ENCODE data around the gene PIK3CD. TPM values are rescaled to one million over a fixed set of nuclear protein-coding genes. Genes with fewer than 3 reads are reported as not detected.
"Not testable (repeated sequence)": the region's sequence is repeated elsewhere in the genome, so short reads cannot be mapped to it uniquely, and the experiment has no call there.

Gene PIK3CD
- total RNA-seq, 4 donors from 2014 or later: 4.1 to 11.8 (median 7.7) TPM

DNA sequence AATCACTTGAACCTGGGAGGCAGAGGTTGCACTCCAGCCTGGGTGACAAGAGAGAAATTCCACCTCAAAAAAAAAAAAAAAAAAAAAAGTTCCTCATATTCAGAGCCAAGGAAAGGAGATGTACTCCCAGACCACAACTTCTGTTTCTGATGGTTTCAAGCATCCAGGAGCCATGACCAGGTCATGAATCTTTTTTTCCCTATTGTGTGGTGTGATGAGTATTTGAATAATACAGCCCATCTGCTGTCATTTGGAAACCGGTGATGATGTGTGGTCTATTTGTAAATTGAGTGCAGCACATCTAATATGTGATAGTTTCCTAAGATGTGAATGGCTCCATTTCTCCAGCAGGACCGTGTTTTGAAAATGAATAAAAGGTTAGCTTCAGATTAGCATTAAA lies 18.6 kb downstream of the PIK3CD start:
- no peak overlapping the region for H3K4me3 ChIP-seq
- no peak for TF ChIP-seq POLR2A (IDR thresholded peaks at IDR 0.05)
- TF ChIP-seq, protein P1, sequence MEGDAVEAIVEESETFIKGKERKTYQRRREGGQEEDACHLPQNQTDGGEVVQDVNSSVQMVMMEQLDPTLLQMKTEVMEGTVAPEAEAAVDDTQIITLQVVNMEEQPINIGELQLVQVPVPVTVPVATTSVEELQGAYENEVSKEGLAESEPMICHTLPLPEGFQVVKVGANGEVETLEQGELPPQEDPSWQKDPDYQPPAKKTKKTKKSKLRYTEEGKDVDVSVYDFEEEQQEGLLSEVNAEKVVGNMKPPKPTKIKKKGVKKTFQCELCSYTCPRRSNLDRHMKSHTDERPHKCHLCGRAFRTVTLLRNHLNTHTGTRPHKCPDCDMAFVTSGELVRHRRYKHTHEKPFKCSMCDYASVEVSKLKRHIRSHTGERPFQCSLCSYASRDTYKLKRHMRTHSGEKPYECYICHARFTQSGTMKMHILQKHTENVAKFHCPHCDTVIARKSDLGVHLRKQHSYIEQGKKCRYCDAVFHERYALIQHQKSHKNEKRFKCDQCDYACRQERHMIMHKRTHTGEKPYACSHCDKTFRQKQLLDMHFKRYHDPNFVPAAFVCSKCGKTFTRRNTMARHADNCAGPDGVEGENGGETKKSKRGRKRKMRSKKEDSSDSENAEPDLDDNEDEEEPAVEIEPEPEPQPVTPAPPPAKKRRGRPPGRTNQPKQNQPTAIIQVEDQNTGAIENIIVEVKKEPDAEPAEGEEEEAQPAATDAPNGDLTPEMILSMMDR (IDR thresholded peaks at IDR 0.05): no peak
- no peak for DNase-seq
- H3K36me3 ChIP-seq: no peaks in the 10 kb centered on the region
- WGBS, 2 donors: 60 to 87% methylated on average over 2 of the region's 2 CpGs
- peaks cover 0 to 14% (median 0%) of the 10 kb centered on the region in 3 donors for H3K4me1 ChIP-seq
- intact Hi-C loops (cut with DNase I): no loop called here
- H3K27ac ChIP-seq: no peak overlapping the region
- H3K9me3 ChIP-seq: no peaks in the 10 kb centered on the region
- no peaks in the 10 kb centered on the region for H3K27me3 ChIP-seq

DNA sequence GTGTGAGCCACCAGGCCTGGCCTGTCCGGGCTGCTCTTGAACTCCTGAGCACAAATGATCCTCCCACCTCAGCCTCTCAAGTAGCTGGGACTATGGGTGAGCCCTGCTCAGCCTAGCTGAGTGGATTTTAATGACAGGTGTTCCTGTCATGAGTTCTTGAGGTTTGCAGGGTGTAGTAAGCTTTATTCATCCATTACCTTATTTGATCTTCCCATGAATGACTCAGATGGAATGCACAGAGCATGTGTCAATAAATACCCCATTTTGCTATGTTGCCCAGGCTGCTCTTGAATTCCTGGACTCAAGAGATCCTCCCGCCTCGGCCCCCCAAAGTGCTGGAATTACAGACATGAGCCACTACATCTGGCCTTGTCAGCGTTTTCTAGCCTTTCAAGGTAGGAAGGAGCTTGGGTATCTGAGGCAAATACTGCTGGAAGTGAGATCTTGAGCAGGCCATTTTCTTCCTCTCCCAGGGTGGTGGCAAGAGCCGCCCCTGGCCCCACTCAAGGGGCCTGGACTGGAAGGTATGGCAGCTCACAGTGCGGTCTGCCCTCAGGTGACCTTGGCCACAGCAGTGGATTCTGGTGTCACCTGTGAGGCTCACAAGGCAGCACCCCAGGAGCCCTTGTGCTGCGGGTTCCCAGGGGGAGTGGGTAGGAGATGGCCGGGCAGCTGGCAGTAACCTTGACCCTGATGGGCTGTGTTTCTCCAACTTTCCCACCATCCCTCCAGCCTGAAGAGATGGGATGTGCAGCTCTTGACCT lies 20.0 kb downstream of the PIK3CD start:
- no peaks in the 10 kb centered on the region for H3K27me3 ChIP-seq
- DNase-seq: no peak
- no peak overlapping the region for H3K4me3 ChIP-seq
- 65 to 66% methylated on average over 2 to 6 of the region's 8 CpGs for WGBS, 2 donors
- no peaks in the 10 kb centered on the region for H3K36me3 ChIP-seq
- H3K27ac ChIP-seq: no peak overlapping the region
- H3K9me3 ChIP-seq: no peaks in the 10 kb centered on the region
- no peak for TF ChIP-seq POLR2A (IDR thresholded peaks at IDR 0.05)
- TF ChIP-seq, protein P1 (IDR thresholded peaks at IDR 0.05): no peak
- H3K4me1 ChIP-seq: peaks cover 0 to 6% (median 0%) of the 10 kb centered on the region in 3 donors
- intact Hi-C loops (cut with DNase I): no loop called here

DNA sequence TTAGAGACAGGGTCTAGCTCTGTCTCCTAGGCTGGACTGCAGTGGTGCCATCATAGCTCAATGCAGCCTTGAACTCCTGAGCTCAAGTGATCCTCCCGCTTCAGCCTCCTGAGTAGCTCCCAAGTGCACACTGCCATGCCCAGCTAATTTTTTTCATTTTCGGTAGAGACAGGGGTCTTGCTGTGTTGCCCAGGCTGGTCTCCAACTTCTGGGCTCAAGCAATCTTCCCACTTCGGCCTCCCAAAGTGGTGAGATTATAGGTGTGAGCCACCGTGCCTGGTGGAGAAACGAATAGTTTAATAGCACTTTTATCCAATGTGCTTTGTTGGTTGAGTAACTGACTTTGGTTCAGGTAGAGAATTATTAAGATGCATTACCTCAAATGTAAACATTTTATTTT lies 20.9 kb downstream of the PIK3CD start:
- Histone ChIP-seq H3K36me3 (no peaks in the 10 kb centered on the region), H3K4me1 (peaks cover 0 to 6% (median 0%) of the 10 kb centered on the region in 3 donors), H3K4me3 (no peak overlapping the region), H3K9me3 (no peaks in the 10 kb centered on the region), H3K27ac (no peak overlapping the region), H3K27me3 (no peaks in the 10 kb centered on the region)
- intact Hi-C loops (cut with DNase I): no loop called here
- 92 to 94% methylated on average over 5 of the region's 5 CpGs for WGBS, 2 donors
- DNase-seq: no peak
- TF ChIP-seq, protein P1 (IDR thresholded peaks at IDR 0.05): no peak
- no peak for TF ChIP-seq POLR2A (IDR thresholded peaks at IDR 0.05)

DNA sequence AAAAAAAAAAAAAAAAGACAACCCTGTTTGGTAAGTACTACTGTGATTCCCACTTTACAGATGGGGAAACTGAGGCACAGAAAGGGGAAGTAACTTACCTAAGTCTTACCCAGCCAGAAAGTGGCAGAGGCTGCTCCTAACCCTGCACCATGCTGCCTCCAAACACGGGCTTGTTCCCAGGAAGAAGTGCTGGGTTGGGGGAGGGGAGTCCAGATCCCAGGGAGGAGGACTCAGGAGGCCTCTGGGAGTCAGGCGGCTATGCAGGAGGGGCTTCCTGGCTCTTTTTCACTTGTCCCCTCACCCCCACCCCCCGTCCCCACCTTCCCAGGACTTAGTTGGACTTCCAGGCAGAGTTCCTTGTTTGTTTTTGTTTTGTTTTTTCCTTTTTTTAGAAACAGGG lies 23.9 kb downstream of the PIK3CD start:
- 67 to 68% methylated on average over 3 of the region's 3 CpGs for WGBS, 2 donors
- DNase-seq: no peak
- H3K27ac ChIP-seq: no peak overlapping the region
- H3K9me3 ChIP-seq: no peaks in the 10 kb centered on the region
- H3K4me3 ChIP-seq: no peak overlapping the region
- H3K4me1 ChIP-seq: peaks cover 0 to 6% (median 0%) of the 10 kb centered on the region in 3 donors
- intact Hi-C loops (cut with DNase I): no loop called here
- no peaks in the 10 kb centered on the region for H3K27me3 ChIP-seq
- TF ChIP-seq, protein P1 (IDR thresholded peaks at IDR 0.05): no peak
- TF ChIP-seq POLR2A (IDR thresholded peaks at IDR 0.05): no peak
- H3K36me3 ChIP-seq: no peaks in the 10 kb centered on the region

- WGBS, 2 donors: 96 to 98% methylated on average over 7 of the region's 7 CpGs
- intact Hi-C loops (cut with DNase I): not testable (repeated sequence)
These were observed 24.6 kb downstream of the PIK3CD start for GRCh38 chr1:9676128-9676527.

More at GRCh38 chr1:9676128-9676527, 24.6 kb downstream of the PIK3CD start:
- not testable (repeated sequence) for H3K27me3 ChIP-seq, H3K36me3 ChIP-seq, H3K4me3 ChIP-seq, H3K4me1 ChIP-seq, H3K27ac ChIP-seq, DNase-seq, H3K9me3 ChIP-seq

All from esophagus squamous epithelium (tissue), 5 donors.